HFFc6 (cell line): ENCODE results near the gene DPYD. TPM values are rescaled to one million over a fixed set of nuclear protein-coding genes. Genes with fewer than 3 reads are reported as not detected.

Source experiments
- DNase-seq: peaks from one replicate; pipeline ENCODE4 v3.0.0-alpha.2; 2018
- H3K27ac Mint-ChIP-seq: 2 replicates; pipeline ENCODE4 v1.8.0; 2020; ENCODE audit warnings: mild to moderate bottlenecking, mixed read lengths
- H3K27me3 Mint-ChIP-seq: 2 replicates; pipeline ENCODE4 v1.8.0; 2021; ENCODE audit warnings: mild to moderate bottlenecking, moderate library complexity, mixed read lengths; ENCODE audit not compliant: insufficient read depth
- H3K36me3 Mint-ChIP-seq: 2 replicates; pipeline ENCODE4 v1.8.0; 2021; ENCODE audit warnings: low read depth, mixed read lengths
- H3K4me1 Mint-ChIP-seq: 2 replicates; pipeline ENCODE4 v1.8.0; 2020; ENCODE audit warnings: low read depth, mixed read lengths
- H3K4me3 Mint-ChIP-seq: 2 replicates; pipeline ENCODE4 v1.8.0; 2020; ENCODE audit warnings: mild to moderate bottlenecking, moderate library complexity, mixed read lengths
- H3K9me3 Mint-ChIP-seq: 2 replicates; pipeline ENCODE4 v1.8.0; 2020; ENCODE audit warnings: mild to moderate bottlenecking, mixed read lengths
- total RNA-seq, 6 experiments: library from RNA; stranded (reverse); fragmentation: NEBNext Ultra II Directional; extraction: Animal tissue kit (Norgen Biotek cat#: 25700); gene quantifications; 2 replicates in 1 of 6; 3 replicates in 5 of 6; pipeline ENCODE4 v1.2.3, GENCODE V29; 2021
- TF ChIP-seq, protein P1 (sequence below): fragments of 200-600 bp; sonication (generic); IDR thresholded peaks from 2 replicates; pipeline ENCODE4 v1.5.0; 2021; ENCODE audit warnings: antibody characterized with exemption, mild to moderate bottlenecking

DPYD gene
- total RNA-seq, 6 experiments from 2014 or later = 37.0 to 77.8 (median 67.9) TPM

DNA sequence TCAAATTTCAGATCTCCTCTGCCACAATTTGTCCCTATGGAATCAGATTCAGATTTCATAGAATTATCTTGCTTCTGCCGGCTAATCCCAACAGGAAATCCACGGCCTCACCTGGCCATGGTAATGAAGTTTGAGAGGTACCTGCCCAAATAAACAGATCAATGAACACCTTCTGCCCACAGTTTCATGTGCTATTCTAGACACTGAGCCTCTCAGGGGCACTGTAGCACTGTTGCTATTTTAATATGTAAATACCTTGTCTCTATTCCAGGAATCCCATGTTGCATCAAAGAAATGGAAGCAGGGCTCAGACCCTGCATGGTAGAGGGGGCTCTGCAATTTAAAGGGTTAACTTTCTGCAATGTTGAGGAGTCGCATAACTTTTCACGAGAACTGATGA is 606.1 kb downstream of the DPYD start:
- no peak for DNase-seq
- TF ChIP-seq, protein P1, sequence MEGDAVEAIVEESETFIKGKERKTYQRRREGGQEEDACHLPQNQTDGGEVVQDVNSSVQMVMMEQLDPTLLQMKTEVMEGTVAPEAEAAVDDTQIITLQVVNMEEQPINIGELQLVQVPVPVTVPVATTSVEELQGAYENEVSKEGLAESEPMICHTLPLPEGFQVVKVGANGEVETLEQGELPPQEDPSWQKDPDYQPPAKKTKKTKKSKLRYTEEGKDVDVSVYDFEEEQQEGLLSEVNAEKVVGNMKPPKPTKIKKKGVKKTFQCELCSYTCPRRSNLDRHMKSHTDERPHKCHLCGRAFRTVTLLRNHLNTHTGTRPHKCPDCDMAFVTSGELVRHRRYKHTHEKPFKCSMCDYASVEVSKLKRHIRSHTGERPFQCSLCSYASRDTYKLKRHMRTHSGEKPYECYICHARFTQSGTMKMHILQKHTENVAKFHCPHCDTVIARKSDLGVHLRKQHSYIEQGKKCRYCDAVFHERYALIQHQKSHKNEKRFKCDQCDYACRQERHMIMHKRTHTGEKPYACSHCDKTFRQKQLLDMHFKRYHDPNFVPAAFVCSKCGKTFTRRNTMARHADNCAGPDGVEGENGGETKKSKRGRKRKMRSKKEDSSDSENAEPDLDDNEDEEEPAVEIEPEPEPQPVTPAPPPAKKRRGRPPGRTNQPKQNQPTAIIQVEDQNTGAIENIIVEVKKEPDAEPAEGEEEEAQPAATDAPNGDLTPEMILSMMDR = no peak
- Mint-ChIP-seq H3K36me3 (no peaks in the 10 kb centered on the region), H3K27me3 (no peaks in the 10 kb centered on the region), H3K9me3 (no peaks in the 10 kb centered on the region), H3K4me3 (no peak overlapping the region), H3K4me1 (no peaks in the 10 kb centered on the region), H3K27ac (no peak overlapping the region)

DNA sequence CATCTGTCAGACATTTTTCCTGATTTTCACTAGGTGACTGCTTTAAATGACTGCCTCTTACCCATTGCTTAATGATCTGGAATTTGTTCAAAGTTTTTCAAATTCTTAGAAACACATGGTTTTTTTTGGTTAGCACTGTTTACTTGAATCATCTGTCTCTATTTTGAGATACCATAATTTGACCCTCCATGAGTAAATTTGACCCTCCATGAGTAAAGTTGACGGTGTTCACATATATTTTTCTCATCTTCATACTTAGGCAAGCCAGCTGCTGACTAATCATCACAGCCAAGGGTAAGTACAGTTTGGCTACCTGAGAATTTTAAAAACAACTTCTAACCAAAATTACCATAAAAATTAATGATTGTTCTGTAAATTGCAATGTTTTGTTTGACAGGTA is 612.7 kb downstream of the DPYD start:
- DNase-seq = peak; percentile 36
- peaks cover 5% of the 10 kb centered on the region; the same call in 1 of the 2 replicates for H3K36me3 Mint-ChIP-seq
- no peaks in the 10 kb centered on the region for H3K9me3 Mint-ChIP-seq
- no peaks in the 10 kb centered on the region for H3K27me3 Mint-ChIP-seq
- H3K27ac Mint-ChIP-seq = no peak overlapping the region
- TF ChIP-seq, protein P1 = no peak
- peaks cover 26% of the 10 kb centered on the region for H3K4me1 Mint-ChIP-seq
- H3K4me3 Mint-ChIP-seq = no peak overlapping the region

- Mint-ChIP-seq H3K27ac (no peak overlapping the region), H3K9me3 (no peaks in the 10 kb centered on the region), H3K27me3 (no peaks in the 10 kb centered on the region), H3K4me1 (peaks cover 26% of the 10 kb centered on the region), H3K4me3 (no peak overlapping the region), H3K36me3 (peaks cover 9% of the 10 kb centered on the region)
- DNase-seq = no peak
- TF ChIP-seq, protein P1 = no peak
These were observed 613.3 kb downstream of the DPYD start for GRCh38 chr1:97307568-97307967.

- H3K36me3 Mint-ChIP-seq = peaks cover 12% of the 10 kb centered on the region
- no peak for DNase-seq
- no peaks in the 10 kb centered on the region for H3K9me3 Mint-ChIP-seq
- no peaks in the 10 kb centered on the region for H3K27me3 Mint-ChIP-seq
- TF ChIP-seq, protein P1 = no peak
- H3K27ac Mint-ChIP-seq = no peak overlapping the region
- no peak overlapping the region for H3K4me3 Mint-ChIP-seq
- H3K4me1 Mint-ChIP-seq = peaks cover 26% of the 10 kb centered on the region
These were observed 613.7 kb downstream of the DPYD start for GRCh38 chr1:97307151-97307550.

GRCh38 chr1:97306504-97306903 is 614.3 kb downstream of the DPYD start:
- no peaks in the 10 kb centered on the region for H3K9me3 Mint-ChIP-seq
- H3K4me3 Mint-ChIP-seq = no peak overlapping the region
- H3K27me3 Mint-ChIP-seq = no peaks in the 10 kb centered on the region
- TF ChIP-seq, protein P1 = no peak
- H3K27ac Mint-ChIP-seq = no peak overlapping the region
- no peak for DNase-seq
- H3K36me3 Mint-ChIP-seq = peaks cover 12% of the 10 kb centered on the region
- H3K4me1 Mint-ChIP-seq = peaks cover 26% of the 10 kb centered on the region

DNA sequence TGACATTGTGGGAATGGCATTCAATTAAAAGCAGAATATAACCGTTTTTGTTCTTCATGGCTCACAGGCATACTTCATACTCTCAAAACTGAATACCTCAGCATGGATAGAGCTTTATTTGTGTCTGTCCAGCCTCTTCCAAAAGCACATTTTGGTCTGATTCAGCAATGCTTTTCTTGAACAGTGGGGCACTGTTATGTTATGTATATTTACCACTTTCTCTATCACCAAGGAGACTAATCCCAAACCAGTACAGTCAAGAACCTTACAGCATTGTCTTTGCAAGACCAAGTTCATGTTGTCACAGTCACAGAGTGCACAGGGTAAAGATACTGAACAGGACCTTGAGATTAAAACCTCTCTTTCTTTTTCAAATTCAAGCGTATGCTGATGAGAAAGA is 616.5 kb downstream of the DPYD start:
- H3K27ac Mint-ChIP-seq = no peak overlapping the region
- no peaks in the 10 kb centered on the region for H3K9me3 Mint-ChIP-seq
- no peak overlapping the region for H3K4me3 Mint-ChIP-seq
- DNase-seq = no peak
- TF ChIP-seq, protein P1 = no peak
- peaks cover 12% of the 10 kb centered on the region for H3K36me3 Mint-ChIP-seq
- no peaks in the 10 kb centered on the region for H3K27me3 Mint-ChIP-seq
- H3K4me1 Mint-ChIP-seq = peaks cover 26% of the 10 kb centered on the region
